ENCODE measurements around the gene CNTNAP3. TPM values are rescaled to one million over a fixed set of nuclear protein-coding genes. Genes with fewer than 3 reads are reported as not detected.
"Not testable (repeated sequence)": the region's sequence is repeated elsewhere in the genome, so short reads cannot be mapped to it uniquely, and the experiment has no call there.

The CNTNAP3 gene
- total and polyA plus RNA-seq, 2 donors (not counting 3 experiments of a cell fraction or from before 2014, with no cell fraction given): 11.1 to 24.7 TPM

DNA sequence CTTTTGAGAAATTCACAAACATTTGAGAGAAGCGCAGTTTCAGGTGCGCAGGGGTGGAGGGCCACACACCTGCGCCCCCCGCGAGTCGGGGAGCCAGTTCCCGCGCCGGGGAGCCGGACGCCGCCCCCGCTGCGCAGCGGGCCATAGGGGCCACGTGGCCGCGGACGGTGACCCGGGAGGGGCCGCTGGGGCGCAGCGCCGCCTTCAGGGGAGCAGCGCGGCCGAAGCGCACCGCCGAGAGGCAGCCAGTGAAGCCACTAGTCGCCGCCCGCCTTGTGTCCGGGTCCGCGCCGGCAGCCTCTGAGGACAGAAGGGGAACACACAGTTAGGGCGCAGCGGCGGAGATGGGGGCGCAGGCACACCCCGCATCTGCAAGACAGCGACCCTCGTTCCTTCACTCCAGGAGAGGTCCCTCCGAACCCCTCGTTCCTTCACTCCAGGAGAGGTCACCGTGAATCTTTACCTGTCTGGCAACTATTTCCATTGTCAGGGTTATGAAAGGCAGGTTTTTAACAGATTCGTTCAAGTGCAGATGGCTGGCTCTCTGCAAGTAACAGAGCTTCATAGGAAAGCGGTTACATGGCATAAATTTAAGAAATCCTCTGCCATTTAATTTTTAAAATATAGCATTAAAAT lies 209.2 kb downstream of the CNTNAP3 start:
- FAIRE-seq; H4K20me1 ChIP-seq (replicated peaks; ENCODE audit: control insufficient read depth, extremely low read depth, insufficient read depth, low read length); intact Hi-C loops (cut with micrococcal nuclease); dilution Hi-C loops (cut with MboI; ENCODE audit: extremely low pct_ligation_motif_present, low sequenced_read_pairs); H3K36me3 ChIP-seq (ENCODE audit: control insufficient read depth in 2 of 2, extremely low read depth in 1 of 2, insufficient read depth in 2 of 2, low read length in 2 of 2); H3K79me2 ChIP-seq (ENCODE audit: control insufficient read depth, insufficient read depth, low read length); CTCF ChIA-PET; H3K9me1 ChIP-seq (replicated peaks; ENCODE audit: control insufficient read depth, extremely low read depth, insufficient read depth, low read length); POLR2A ChIA-PET; H3K27ac ChIP-seq (ENCODE audit: insufficient read depth, low read depth, low read length); H3K4me1 ChIP-seq (ENCODE audit: control insufficient read depth, extremely low read depth, insufficient read depth, low read length); H3K9ac ChIP-seq (replicated peaks; ENCODE audit: extremely low read depth, insufficient read depth, low read length); H3K9me3 ChIP-seq (replicated peaks; ENCODE audit: control insufficient read depth, insufficient read depth, low read length); BruUV-seq (replicated peaks); H3K27me3 ChIP-seq (ENCODE audit: control insufficient read depth in 2 of 2, insufficient read depth in 2 of 2, low read length in 2 of 2): not testable (repeated sequence)
- Histone ChIP-seq H2AFZ (ENCODE audit: low read depth, low read length) (peak overlapping the region; percentile 90), H3K4me2 (ENCODE audit: insufficient read depth, low read length) (peak overlapping the region; percentile 51), H3K4me3 (replicated peaks in 1 of 3; ENCODE audit: insufficient read depth in 1 of 3, low read depth in 1 of 3, low read length in 3 of 3) (peak overlapping the region in 2 of 3 experiments; percentile 15 to 30)
- peak; percentile 34 for DNase-seq (ENCODE audit: low read depth, low spot score)
- TF ChIP-seq CTCF (IDR thresholded peaks at IDR 0.05; ENCODE audit: extremely low read depth in 1 of 2, insufficient read depth in 1 of 2, low read depth in 1 of 2, low read length in 2 of 2): peak in 1 of 2 donors; percentile 22

GRCh38 chr9:39073537-39073936 lies 214.4 kb downstream of the CNTNAP3 start:
- H4K20me1 ChIP-seq (replicated peaks; ENCODE audit: control insufficient read depth, extremely low read depth, insufficient read depth, low read length); DNase-seq (ENCODE audit: low read depth, low spot score); H3K4me1 ChIP-seq (ENCODE audit: control insufficient read depth, extremely low read depth, insufficient read depth, low read length); H3K9me1 ChIP-seq (replicated peaks; ENCODE audit: control insufficient read depth, extremely low read depth, insufficient read depth, low read length); H3K27ac ChIP-seq (ENCODE audit: insufficient read depth, low read depth, low read length); H2AFZ ChIP-seq (ENCODE audit: low read depth, low read length); H3K27me3 ChIP-seq (ENCODE audit: control insufficient read depth in 2 of 2, insufficient read depth in 2 of 2, low read length in 2 of 2); H3K9me3 ChIP-seq (replicated peaks; ENCODE audit: control insufficient read depth, insufficient read depth, low read length); H3K36me3 ChIP-seq (ENCODE audit: control insufficient read depth in 2 of 2, extremely low read depth in 1 of 2, insufficient read depth in 2 of 2, low read length in 2 of 2); BruUV-seq (replicated peaks); H3K79me2 ChIP-seq (ENCODE audit: control insufficient read depth, insufficient read depth, low read length); CTCF ChIA-PET; H3K4me3 ChIP-seq (replicated peaks in 1 of 3; ENCODE audit: insufficient read depth in 1 of 3, low read depth in 1 of 3, low read length in 3 of 3); intact Hi-C loops (cut with micrococcal nuclease); dilution Hi-C loops (cut with MboI; ENCODE audit: extremely low pct_ligation_motif_present, low sequenced_read_pairs); POLR2A ChIA-PET; FAIRE-seq; H3K4me2 ChIP-seq (ENCODE audit: insufficient read depth, low read length); H3K9ac ChIP-seq (replicated peaks; ENCODE audit: extremely low read depth, insufficient read depth, low read length): not testable (repeated sequence)

DNA sequence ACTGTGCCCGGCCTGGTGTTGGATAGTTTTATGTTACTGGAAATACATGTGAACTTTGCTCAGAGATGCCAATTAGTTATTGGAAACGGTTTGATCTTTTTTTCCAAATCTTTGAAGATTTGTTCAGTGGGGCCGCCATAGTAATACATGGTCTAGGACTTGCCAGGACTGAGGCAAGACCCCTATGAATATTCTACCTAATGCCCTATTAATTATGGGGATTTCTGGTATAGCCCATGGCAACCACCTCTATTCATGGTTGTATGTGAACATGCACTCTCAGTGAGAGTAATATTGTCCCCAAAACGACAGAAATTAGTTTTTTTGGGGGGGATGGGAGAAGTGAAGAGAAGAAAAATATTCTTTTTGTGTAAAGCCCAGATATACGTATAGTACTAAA lies 220.3 kb downstream of the CNTNAP3 start:
- H3K79me2 ChIP-seq (ENCODE audit: control insufficient read depth, insufficient read depth, low read length); POLR2A ChIA-PET; H2AFZ ChIP-seq (ENCODE audit: low read depth, low read length); H3K9ac ChIP-seq (replicated peaks; ENCODE audit: extremely low read depth, insufficient read depth, low read length); H4K20me1 ChIP-seq (replicated peaks; ENCODE audit: control insufficient read depth, extremely low read depth, insufficient read depth, low read length); H3K27ac ChIP-seq (ENCODE audit: insufficient read depth, low read depth, low read length); H3K27me3 ChIP-seq (ENCODE audit: control insufficient read depth in 2 of 2, insufficient read depth in 2 of 2, low read length in 2 of 2); BruUV-seq (replicated peaks); DNase-seq (ENCODE audit: low read depth, low spot score); H3K9me3 ChIP-seq (replicated peaks; ENCODE audit: control insufficient read depth, insufficient read depth, low read length); FAIRE-seq; H3K4me1 ChIP-seq (ENCODE audit: control insufficient read depth, extremely low read depth, insufficient read depth, low read length); H3K4me3 ChIP-seq (replicated peaks in 1 of 3; ENCODE audit: insufficient read depth in 1 of 3, low read depth in 1 of 3, low read length in 3 of 3); H3K9me1 ChIP-seq (replicated peaks; ENCODE audit: control insufficient read depth, extremely low read depth, insufficient read depth, low read length); H3K4me2 ChIP-seq (ENCODE audit: insufficient read depth, low read length); CTCF ChIA-PET; dilution Hi-C loops (cut with MboI; ENCODE audit: extremely low pct_ligation_motif_present, low sequenced_read_pairs); H3K36me3 ChIP-seq (ENCODE audit: control insufficient read depth in 2 of 2, extremely low read depth in 1 of 2, insufficient read depth in 2 of 2, low read length in 2 of 2); intact Hi-C loops (cut with micrococcal nuclease): not testable (repeated sequence)

- CTCF ChIA-PET: not testable (repeated sequence)
These were observed 225.0 kb downstream of the CNTNAP3 start for GRCh38 chr9:39062966-39063365.

More at GRCh38 chr9:39062966-39063365, 225.0 kb downstream of the CNTNAP3 start:
- dilution Hi-C loops (cut with MboI; ENCODE audit: extremely low pct_ligation_motif_present, low sequenced_read_pairs); H3K4me1 ChIP-seq (ENCODE audit: control insufficient read depth, extremely low read depth, insufficient read depth, low read length); BruUV-seq (replicated peaks); H4K20me1 ChIP-seq (replicated peaks; ENCODE audit: control insufficient read depth, extremely low read depth, insufficient read depth, low read length); H3K36me3 ChIP-seq (ENCODE audit: control insufficient read depth in 2 of 2, extremely low read depth in 1 of 2, insufficient read depth in 2 of 2, low read length in 2 of 2); H3K79me2 ChIP-seq (ENCODE audit: control insufficient read depth, insufficient read depth, low read length); H3K4me2 ChIP-seq (ENCODE audit: insufficient read depth, low read length); DNase-seq (ENCODE audit: low read depth, low spot score); FAIRE-seq; H3K27ac ChIP-seq (ENCODE audit: insufficient read depth, low read depth, low read length); H3K27me3 ChIP-seq (ENCODE audit: control insufficient read depth in 2 of 2, insufficient read depth in 2 of 2, low read length in 2 of 2); H3K9me3 ChIP-seq (replicated peaks; ENCODE audit: control insufficient read depth, insufficient read depth, low read length); H2AFZ ChIP-seq (ENCODE audit: low read depth, low read length); intact Hi-C loops (cut with micrococcal nuclease); POLR2A ChIA-PET; H3K4me3 ChIP-seq (replicated peaks in 1 of 3; ENCODE audit: insufficient read depth in 1 of 3, low read depth in 1 of 3, low read length in 3 of 3); H3K9me1 ChIP-seq (replicated peaks; ENCODE audit: control insufficient read depth, extremely low read depth, insufficient read depth, low read length); H3K9ac ChIP-seq (replicated peaks; ENCODE audit: extremely low read depth, insufficient read depth, low read length): not testable (repeated sequence)

All from endothelial cell of umbilical vein (primary cell).